ENCODE data around the gene CCDC9B. TPM values are rescaled to one million over a fixed set of nuclear protein-coding genes. Genes with fewer than 3 reads are reported as not detected.

The CCDC9B gene
- total RNA-seq, 2 donors from 2014 or later, result 31.8 to 32.2 TPM

DNA sequence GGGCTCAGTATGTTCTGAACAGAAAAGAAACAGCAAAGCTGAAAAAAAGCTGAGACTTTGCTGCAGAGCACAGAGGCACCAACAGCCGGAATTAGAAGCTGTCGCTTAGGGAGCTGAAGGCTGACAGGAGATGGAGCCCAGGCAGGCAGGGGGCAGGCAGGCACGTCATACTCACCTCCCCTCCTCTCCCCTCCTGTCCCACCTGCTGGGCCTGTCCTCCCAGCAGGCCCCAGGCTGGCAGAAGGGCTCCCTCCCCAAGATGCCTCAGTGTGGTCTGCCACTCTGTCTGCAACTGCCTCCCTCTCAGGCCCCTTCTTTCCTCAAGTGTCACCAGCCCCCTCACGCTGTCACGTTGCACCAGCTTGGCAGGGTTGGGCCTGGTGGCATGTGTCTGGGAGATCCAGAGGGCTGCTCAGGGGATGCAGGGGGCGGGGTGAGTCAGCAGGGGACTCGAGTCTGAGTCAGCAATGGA, 54.6 kb downstream of the CCDC9B start:
- H3K4me1 ChIP-seq, result peaks cover 0 to 58% of the 10 kb centered on the region in 2 donors
- H3K4me3 ChIP-seq, result no peak overlapping the region
- no peak for DNase-seq (ENCODE audit: low spot score)
- no peaks in the 10 kb centered on the region for H3K9me3 ChIP-seq
- no peaks in the 10 kb centered on the region for H3K36me3 ChIP-seq
- H3K27ac ChIP-seq, result peak overlapping the region; percentile 64 to 66
- no peak for TF ChIP-seq CTCF (IDR thresholded peaks at IDR 0.05)
- peaks cover 0 to 11% of the 10 kb centered on the region in 2 donors for H3K27me3 ChIP-seq

DNA sequence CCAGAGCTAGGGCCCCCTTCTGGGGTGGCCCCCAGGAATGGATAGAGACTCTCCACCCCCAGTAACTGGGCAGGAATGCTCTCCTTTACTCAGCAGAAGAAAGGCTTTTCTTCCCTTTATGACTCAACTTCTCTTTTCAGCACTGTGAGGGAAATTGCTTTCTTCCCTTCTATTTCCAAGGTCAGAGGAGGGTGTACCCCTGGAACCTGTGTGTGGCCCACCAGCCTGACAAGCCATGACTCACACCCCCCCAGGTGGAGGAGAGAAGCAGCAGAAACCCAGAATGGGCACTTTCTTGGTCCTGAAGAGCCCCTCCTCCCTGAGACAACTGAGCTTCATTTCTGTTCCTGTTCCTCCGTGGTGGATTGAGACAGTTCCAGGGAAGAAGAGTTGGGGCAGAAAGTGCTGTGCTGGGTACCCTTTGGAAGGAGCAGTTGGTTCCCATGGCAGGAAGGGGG, 55.2 kb downstream of the CCDC9B start:
- Histone ChIP-seq H3K4me3 (no peak overlapping the region), H3K4me1 (peaks cover 0 to 52% of the 10 kb centered on the region in 2 donors), H3K9me3 (no peaks in the 10 kb centered on the region), H3K27ac (peak overlapping the region; percentile 64 to 66), H3K36me3 (no peaks in the 10 kb centered on the region), H3K27me3 (peaks cover 0 to 11% of the 10 kb centered on the region in 2 donors)
- DNase-seq (ENCODE audit: low spot score), result no peak
- no peak for TF ChIP-seq CTCF (IDR thresholded peaks at IDR 0.05)

DNA sequence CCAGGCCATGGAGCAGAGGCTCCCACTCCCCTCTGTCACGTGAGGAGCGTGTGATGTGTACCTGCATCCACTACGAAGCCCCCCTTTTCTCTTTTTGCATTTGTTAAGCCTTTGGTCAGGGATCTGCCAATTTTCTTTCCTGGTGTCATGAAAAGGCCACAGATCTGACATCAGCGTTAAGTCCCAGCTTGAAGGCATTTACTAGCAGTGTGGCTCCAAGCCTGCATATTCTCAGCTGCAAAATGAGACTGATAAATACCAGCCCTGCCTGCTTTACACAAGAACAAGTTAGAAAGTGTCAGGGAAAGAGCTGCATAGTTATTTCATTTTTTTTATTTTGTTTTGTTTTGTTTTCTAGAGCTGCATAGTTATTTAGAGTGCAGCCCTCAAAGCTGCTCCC, 55.6 kb downstream of the CCDC9B start:
- Histone ChIP-seq H3K27me3 (peaks cover 0 to 11% of the 10 kb centered on the region in 2 donors), H3K27ac (peak overlapping the region; percentile 64 to 66), H3K4me1 (peaks cover 0 to 48% of the 10 kb centered on the region in 2 donors), H3K9me3 (no peaks in the 10 kb centered on the region), H3K36me3 (no peaks in the 10 kb centered on the region), H3K4me3 (no peak overlapping the region)
- DNase-seq (ENCODE audit: low spot score), result no peak
- no peak for TF ChIP-seq CTCF (IDR thresholded peaks at IDR 0.05)

DNA sequence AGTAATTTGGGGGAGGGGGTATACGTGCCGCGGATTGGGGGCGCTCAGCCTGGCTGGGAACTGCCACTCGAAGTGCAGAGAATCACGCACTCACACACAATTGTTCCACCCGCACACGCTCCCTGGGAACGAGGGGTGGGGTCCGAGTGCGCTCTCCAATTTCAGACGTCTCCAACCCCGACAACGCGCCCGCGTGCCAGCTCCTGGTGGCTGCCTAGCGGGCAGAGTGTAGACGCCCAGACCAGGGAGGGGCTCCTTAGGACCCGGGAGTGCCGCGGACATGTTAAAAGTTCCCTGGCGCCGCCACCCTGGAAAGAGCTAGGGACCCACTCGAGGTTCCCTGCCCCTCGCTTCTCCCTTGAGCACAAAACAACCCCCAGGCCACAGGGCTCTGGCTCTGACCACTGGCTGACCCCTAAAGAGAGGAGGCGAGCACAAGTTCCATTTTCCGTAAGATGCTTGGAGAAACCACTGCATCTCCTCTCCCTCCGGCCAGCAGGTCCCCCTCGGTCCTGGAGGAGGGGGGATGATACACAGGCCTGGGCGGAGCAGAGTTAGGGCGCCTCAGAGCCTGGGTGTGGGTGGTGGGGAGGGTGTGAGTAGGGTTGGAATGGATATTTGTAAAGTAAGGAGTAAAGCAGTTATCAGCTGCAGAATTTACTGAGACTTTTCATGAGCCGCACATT, 57.0 kb downstream of the CCDC9B start:
- H3K36me3 ChIP-seq, result no peaks in the 10 kb centered on the region
- no peaks in the 10 kb centered on the region for H3K9me3 ChIP-seq
- H3K4me1 ChIP-seq, result peaks cover 0 to 56% of the 10 kb centered on the region in 2 donors
- no peak overlapping the region for H3K4me3 ChIP-seq
- no peak for TF ChIP-seq CTCF (IDR thresholded peaks at IDR 0.05)
- H3K27me3 ChIP-seq, result peaks cover 0 to 11% of the 10 kb centered on the region in 2 donors
- no peak overlapping the region for H3K27ac ChIP-seq
- no peak for DNase-seq (ENCODE audit: low spot score)

- no peak for TF ChIP-seq CTCF (IDR thresholded peaks at IDR 0.05)
- Histone ChIP-seq H3K4me3 (peak within 1 kb of the TSS; percentile 29 to 53), H3K36me3 (no peaks in the 10 kb centered on the region), H3K9me3 (no peaks in the 10 kb centered on the region), H3K27ac (no peak within 1 kb of the TSS), H3K27me3 (peaks cover 0 to 11% of the 10 kb centered on the region in 2 donors), H3K4me1 (peaks cover 0 to 56% of the 10 kb centered on the region in 2 donors)
- no peak for DNase-seq (ENCODE audit: low spot score)
These were observed 57.7 kb downstream of the CCDC9B start, which contains the start of gene ANKRD63 for GRCh38 chr15:40282869-40283614. ANKRD63 (minus strand) TSS chr15:40283064; CDS start chr15:40282586, 478 bp downstream.

Data from right atrium auricular region (tissue), 2 donors.